NK-92 treated with Interleukin-12 subunit alpha and Interleukin-12 subunit beta, amount 100 ng/mL, for 24 hours (cell line): Measurements from ENCODE around the gene RNF126.
A peak's percentile ranks its signal among the peaks of the same experiment; 100 is the strongest.
"Not testable (repeated sequence)": the region's sequence is repeated elsewhere in the genome, so short reads cannot be mapped to it uniquely, and the experiment has no call there.

Experiments used
- DNase-seq: peaks from one replicate; lab custom pipeline; 2025; lab: John Stamatoyannopoulos, UW

The RNF126 gene

DNA sequence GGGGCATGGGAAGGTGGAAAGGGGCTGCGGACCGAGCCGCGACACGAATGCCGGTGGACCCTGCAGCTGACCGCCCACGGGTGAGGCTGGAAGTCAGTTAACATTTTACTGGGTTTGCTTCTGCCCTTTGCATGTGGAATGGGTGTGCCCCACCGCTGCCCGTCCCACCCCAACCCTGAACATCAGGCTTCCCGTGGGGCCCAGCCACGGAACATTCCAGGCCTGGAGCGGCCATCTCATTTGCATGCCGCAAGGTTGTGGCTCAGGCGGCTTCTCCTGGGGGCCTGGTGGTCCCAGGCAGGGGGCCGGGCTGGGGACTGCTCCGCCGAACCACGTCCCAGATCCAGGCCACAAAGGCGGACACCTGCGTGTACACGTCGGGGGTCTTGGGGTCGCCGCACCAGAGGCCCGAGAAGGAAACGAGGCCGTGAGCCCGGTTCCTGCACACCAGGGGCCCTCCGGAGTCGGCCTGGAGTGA, 22.5 kb upstream of the RNF126 start:
- no peak for DNase-seq

GRCh38 chr19:682678-683320, 19.8 kb upstream of the RNF126 start:
- no peak for DNase-seq

GRCh38 chr19:681029-682019, 18.3 kb upstream of the RNF126 start:
- DNase-seq, result no peak

GRCh38 chr19:680287-681028, 17.4 kb upstream of the RNF126 start:
- DNase-seq, result peak; percentile 100

- DNase-seq, result no peak
Measured at GRCh38 chr19:679418-680286, 16.6 kb upstream of the RNF126 start.

DNA sequence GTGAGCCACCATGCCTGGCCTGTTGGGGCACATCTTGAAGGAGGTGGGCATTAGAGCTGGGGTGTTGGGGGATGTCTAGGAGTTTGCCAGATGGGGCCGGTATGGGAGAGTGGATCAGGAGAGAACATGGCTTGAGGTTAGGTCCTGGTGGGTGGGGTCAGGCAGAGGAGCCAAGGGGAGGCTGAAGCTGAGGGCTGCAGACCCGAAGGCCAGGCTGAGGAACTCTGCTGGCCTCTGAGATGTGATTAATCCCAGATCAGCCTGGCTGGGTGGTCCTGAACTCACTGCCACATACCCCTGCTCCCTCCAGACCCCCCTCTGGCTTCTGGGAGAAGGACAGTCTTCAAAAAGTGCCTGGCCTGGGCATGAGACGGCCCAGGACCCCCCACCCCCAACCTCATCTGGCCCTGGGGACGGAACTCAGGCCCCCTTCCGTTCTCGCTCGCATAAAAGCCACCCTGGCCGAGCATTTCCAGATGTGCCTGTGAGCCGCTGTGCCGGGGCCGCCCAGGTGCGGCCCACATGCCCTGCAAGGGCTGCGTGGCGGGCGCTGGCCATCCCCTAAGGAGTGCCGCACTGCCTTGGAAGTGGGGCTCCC, 15.9 kb upstream of the RNF126 start:
- no peak for DNase-seq

GRCh38 chr19:677601-678436, 14.8 kb upstream of the RNF126 start:
- DNase-seq, result no peak

DNA sequence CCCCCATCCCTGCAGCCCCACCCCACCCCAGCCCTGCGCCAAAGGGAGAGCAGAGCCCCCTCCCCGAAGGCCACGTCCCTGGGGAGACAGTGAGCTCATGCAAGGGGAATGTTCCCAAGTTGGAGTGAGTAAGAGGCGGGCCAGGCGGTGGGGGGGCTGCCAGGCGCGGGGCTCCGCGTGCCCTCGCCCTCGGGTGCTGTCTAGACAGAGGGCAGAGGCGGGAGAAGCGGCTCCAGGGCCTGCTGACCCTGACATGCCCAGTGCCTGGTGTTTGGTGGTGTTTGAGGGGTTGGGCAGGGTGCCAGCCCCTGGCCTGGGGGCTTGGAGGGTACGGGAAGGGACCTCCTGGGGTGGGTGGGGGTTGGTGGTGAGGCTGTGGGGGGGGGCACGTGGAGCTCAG, 14.2 kb upstream of the RNF126 start:
- no peak for DNase-seq

GRCh38 chr19:676339-677105, 13.5 kb upstream of the RNF126 start, which contains the start of gene FSTL3:
TSS of gene FSTL3 (plus strand) at chr19:676392. CDS start at chr19:676424, 32 bp downstream.
- DNase-seq, result no peak

DNA sequence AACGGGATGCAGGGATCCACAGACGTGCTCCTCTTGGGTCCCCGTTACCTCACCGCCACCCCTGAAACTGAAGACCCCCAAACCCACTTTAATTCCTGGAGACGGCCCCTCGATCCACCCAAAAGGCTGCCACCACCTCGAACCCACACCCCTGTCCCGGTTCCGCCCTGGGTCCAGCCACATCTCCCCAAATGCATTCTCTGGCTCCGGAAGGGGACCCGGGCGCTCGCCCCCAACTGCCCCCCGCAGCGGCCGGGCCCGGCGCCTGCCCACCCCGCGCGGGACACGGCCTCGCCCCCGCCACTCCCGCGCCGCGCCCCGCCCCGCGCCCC, 13.0 kb upstream of the RNF126 start:
- DNase-seq, result no peak

- DNase-seq, result no peak
Measured at GRCh38 chr19:674282-675151, 11.5 kb upstream of the RNF126 start.

GRCh38 chr19:670609-671075, 7.6 kb upstream of the RNF126 start:
- no peak for DNase-seq

DNA sequence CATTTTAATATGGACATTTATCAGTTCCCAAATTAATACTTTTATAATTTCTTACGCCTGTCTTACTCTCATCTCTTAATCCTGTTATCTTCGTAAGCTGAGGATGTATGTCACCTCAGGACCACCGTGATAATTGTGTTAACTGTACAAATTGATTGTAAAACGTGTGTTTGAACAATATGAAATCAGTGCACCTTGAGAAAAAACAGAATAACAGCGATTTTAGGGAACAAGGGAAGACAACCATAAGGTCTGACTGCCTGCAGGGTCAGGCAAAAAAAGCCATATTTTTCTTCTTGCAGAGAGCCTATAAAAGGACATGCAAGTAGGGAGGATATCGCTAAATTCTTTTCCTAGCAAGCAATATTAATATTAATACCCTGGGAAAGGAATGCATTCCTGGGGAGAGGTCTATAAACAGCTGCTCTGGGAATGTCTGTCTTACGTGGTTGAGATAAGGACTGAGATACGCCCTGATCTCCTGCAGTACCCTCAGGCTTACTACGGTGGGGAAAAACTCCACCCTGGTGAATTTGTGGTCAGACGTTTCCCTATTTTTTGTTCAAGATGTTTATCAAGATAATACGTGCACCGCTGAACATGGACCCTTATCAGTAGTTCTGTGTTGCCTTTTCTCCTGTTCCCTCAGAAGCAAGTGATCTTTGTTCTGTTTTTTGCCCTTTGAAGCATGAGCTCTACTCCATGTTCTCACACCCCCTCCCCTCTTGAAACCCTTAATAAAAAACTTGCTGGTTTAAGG, 5.8 kb upstream of the RNF126 start:
- not testable (repeated sequence) for DNase-seq

DNA sequence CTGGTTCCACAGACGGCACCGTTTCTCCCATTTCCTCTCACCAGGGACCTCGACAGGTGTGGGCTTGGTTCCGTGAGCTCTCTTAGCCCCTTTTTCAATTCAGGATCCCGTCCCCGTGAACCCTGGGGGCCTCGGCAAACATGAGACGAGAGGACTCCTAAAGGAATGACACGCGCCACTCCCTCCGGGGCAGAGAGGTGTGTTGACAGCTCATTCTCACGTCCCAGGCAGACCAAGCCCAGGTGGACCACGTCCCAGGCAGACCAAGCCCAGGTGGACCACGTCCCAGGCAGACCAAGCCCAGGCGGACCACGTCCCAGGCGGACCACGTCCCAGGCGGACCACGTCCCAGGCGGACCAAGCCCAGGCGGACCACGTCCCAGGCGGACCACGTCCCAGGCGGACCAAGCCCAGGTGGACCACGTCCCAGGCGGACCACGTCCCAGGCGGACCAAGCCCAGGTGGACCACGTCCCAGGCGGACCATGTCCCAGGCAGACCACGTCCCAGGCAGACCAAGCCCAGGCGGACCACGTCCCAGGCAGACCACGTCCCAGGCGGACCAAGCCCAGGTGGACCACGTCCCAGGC, 4.1 kb upstream of the RNF126 start:
- DNase-seq, result not testable (repeated sequence)

GRCh38 chr19:664913-665443, 2.0 kb upstream of the RNF126 start:
- peak; percentile 21 for DNase-seq

- no peak for DNase-seq
Measured at GRCh38 chr19:663682-664117, 686 bp upstream of the RNF126 start.
